ENCODE measurements around the gene PDE6A. TPM values are rescaled to one million over a fixed set of nuclear protein-coding genes. Genes with fewer than 3 reads are reported as not detected.

The PDE6A gene
- total RNA-seq, 1 experiment from 2014 or later, result not detected

- no CpG with 5 or more reads among the region's 6 CpGs for WGBS (ENCODE audit: extremely low coverage, insufficient read length, low lambda C conversion rate)
- H3K4me3 Mint-ChIP-seq, result no peak overlapping the region
- Histone ChIP-seq H2BK120ac (ENCODE audit: low read depth, low read length, poor library complexity, severe bottlenecking) (no peak overlapping the region), H2BK15ac (ENCODE audit: low read depth, low read length) (no peak overlapping the region), H3K4me1 (ENCODE audit: insufficient read depth, low read length) (0 out of 2 replicates have a peak, but pooled peaks cover 6% of the 10 kb centered on the region), H2BK5ac (ENCODE audit: insufficient read length, low read length) (no peak overlapping the region), H3K9ac (ENCODE audit: extremely low read depth, insufficient read length, low read length) (no peak overlapping the region), H2BK20ac (ENCODE audit: low read depth, low read length, poor library complexity, severe bottlenecking) (no peak overlapping the region), H3K18ac (ENCODE audit: insufficient read length, low read depth, low read length) (no peak overlapping the region), H3K56ac (ENCODE audit: insufficient read length, low read depth, low read length) (no peak overlapping the region), H4K20me1 (ENCODE audit: control insufficient read depth, insufficient read depth, insufficient read length) (no peaks in the 10 kb centered on the region), H2AFZ (ENCODE audit: low read length) (no peak overlapping the region), H3K4me2 (ENCODE audit: insufficient read depth, insufficient read length, low read length) (no peak overlapping the region), H4K8ac (replicated peaks; ENCODE audit: insufficient read length, low read depth, low read length) (no peak overlapping the region), H3K79me2 (ENCODE audit: insufficient read depth, low read length) (no peaks in the 10 kb centered on the region), H3K23ac (ENCODE audit: insufficient read length, low read depth, low read length) (no peak overlapping the region), H3K79me1 (ENCODE audit: insufficient read depth, low read depth, low read length, poor library complexity, severe bottlenecking) (no peaks in the 10 kb centered on the region), H3K9me3 (ENCODE audit: control insufficient read depth, low read depth, low read length) (no peaks in the 10 kb centered on the region), H3K27ac (ENCODE audit: insufficient read length, low read depth, low read length) (no peak overlapping the region), H2BK12ac (ENCODE audit: insufficient read length, low read depth, low read length) (no peak overlapping the region), H3K14ac (ENCODE audit: insufficient read depth, low read length) (no peak overlapping the region), H4K5ac (ENCODE audit: insufficient read length, low read depth, low read length) (no peak overlapping the region), H3T11ph (ENCODE audit: low read length) (no peak overlapping the region), H3K4ac (ENCODE audit: low read depth, low read length) (no peak overlapping the region), H3K23me2 (ENCODE audit: insufficient read length, low read depth, low read length, poor library complexity, severe bottlenecking) (no peaks in the 10 kb centered on the region), H4K91ac (ENCODE audit: insufficient read length, low read depth, low read length) (no peak overlapping the region), H2AK5ac (ENCODE audit: insufficient read length, low read length) (no peak overlapping the region), H3K27me3 (ENCODE audit: insufficient read depth, low read length) (no peaks in the 10 kb centered on the region)
- no peaks in the 10 kb centered on the region for H3K27me3 Mint-ChIP-seq (ENCODE audit: low read depth)
- no peaks in the 10 kb centered on the region for H3K36me3 Mint-ChIP-seq (ENCODE audit: insufficient read depth in 1 of 3, low read depth in 3 of 3)
- peak overlapping the region in 2 of 3 experiments; percentile 3 to 74; a peak in 2 of 7 replicates for H3K27ac Mint-ChIP-seq
- peaks cover 11 to 15% of the 10 kb centered on the region in 2 experiments for H3K4me1 Mint-ChIP-seq
- no peak for DNase-seq
- no peak for TF ChIP-seq CTCF (conservative IDR thresholded peaks at IDR 0.05)
- no peaks in the 10 kb centered on the region for H3K9me3 Mint-ChIP-seq
These were observed 133.7 kb downstream of the PDE6A start for GRCh38 chr5:149810856-149811255.
